Stomach (tissue), 9 donors: ENCODE data around the gene FAM43B. TPM values are rescaled to one million over a fixed set of nuclear protein-coding genes. Genes with fewer than 3 reads are reported as not detected.

Experiments used
- DNase-seq, 2 donors: peaks; one replicate each; pipeline versions ENCODE4 v3.0.0 to v3.0.0-alpha.2; 2013 to 2019
- H3K27ac ChIP-seq, 5 donors: fragments of 200-600 bp in 4 of 5; sonication (generic) in 4 of 5; one replicate each; pipeline ENCODE4 v1.5.1; 2013 to 2019; ENCODE audit warnings: mild to moderate bottlenecking in 1 of 5, moderate library complexity in 1 of 5
- H3K27me3 ChIP-seq, 3 donors: fragments of 200-600 bp; sonication (generic); one replicate each; pipeline ENCODE4 v1.5.1; 2017 to 2019; ENCODE audit warnings: mixed run types in 1 of 3
- H3K36me3 ChIP-seq, 4 donors: fragments of 200-600 bp; sonication (generic); 1 replicate in 3 of 4; 2 replicates in 1 of 4; pipeline ENCODE4 v1.5.1; 2016 to 2019
- H3K4me1 ChIP-seq, 4 donors: fragments of 200-600 bp; sonication (generic); one replicate each; pipeline ENCODE4 v1.5.1; 2016 to 2019
- H3K4me3 ChIP-seq, 4 donors: fragments of 200-600 bp; sonication (generic) in 3 of 4; one replicate each; pipeline ENCODE4 v1.5.1; 2016 to 2019; ENCODE audit warnings: mild to moderate bottlenecking in 1 of 4
- H3K9me3 ChIP-seq, 4 donors: fragments of 200-600 bp; sonication (generic); one replicate each; pipeline ENCODE4 v1.5.1; 2016 to 2019
- CTCF ChIP-seq, 7 experiments: fragments of 450-650 bp in 4 of 7; fragments of 200-600 bp in 3 of 7; sonication (generic) in 3 of 7; IDR thresholded peaks; one replicate each; pipeline ENCODE4 v1.5.1; 2016 to 2019; ENCODE audit warnings: antibody characterized with exemption in 7 of 7, control low read depth in 2 of 7, mild to moderate bottlenecking in 1 of 7
- EP300 ChIP-seq: sonication (generic); formaldehyde crosslinking; IDR thresholded peaks from one replicate; pipeline ENCODE4 v1.6.1; 2017; ENCODE audit warnings: antibody characterized with exemption
- POLR2A ChIP-seq, 4 donors: fragments of 450-650 bp; IDR thresholded peaks; one replicate each; pipeline ENCODE4 v1.6.1; 2016; ENCODE audit warnings: antibody characterized with exemption in 4 of 4, control low read depth in 2 of 4, mild to moderate bottlenecking in 1 of 4, moderate library complexity in 1 of 4
- POLR2AphosphoS5 ChIP-seq, 3 donors: sonication (generic); formaldehyde crosslinking; IDR thresholded peaks; one replicate each; pipeline ENCODE4 v1.6.1; 2016; ENCODE audit warnings: antibody characterized with exemption in 3 of 3
- WGBS, 5 donors: extraction: QIAGEN DNeasy Blood & Tissue Kit in 3 of 5; methylation state at CpG; one replicate each; pipeline versions ENCODE4 v1.1.5 to v1.1.7; 2013 to 2018; 5-methylcytosine and 5-hydroxymethylcytosine counted together
- intact Hi-C: fragments of 100-400 bp; cut with DNase I; formaldehyde crosslinking; loops from one replicate; pipeline ENCODE4 v1.15.1; 2023; ENCODE audit warnings: low total_unique reads
- polyA plus RNA-seq, 3 donors: library from polyadenylated mRNA; stranded (reverse); fragments of 200-250 nt; gene quantifications; one replicate each; pipeline ENCODE4 v1.2.3, GENCODE V29; 2013
- total RNA-seq, 5 donors: library from RNA; depleted of rRNA; stranded (reverse); fragments of >200 nt; gene quantifications; one replicate each; pipeline versions ENCODE4 v1.1.0 to v1.2.3, GENCODE V29; 2014 to 2016
- donor health status: healthy with polysubstance abuse.
- donor health status: Bipolar disorder and iron deficiency.
- donor health status: healthy.

FAM43B gene
- total and polyA plus RNA-seq, 8 donors = 0.05 to 0.25 TPM; not detected in 6

DNA sequence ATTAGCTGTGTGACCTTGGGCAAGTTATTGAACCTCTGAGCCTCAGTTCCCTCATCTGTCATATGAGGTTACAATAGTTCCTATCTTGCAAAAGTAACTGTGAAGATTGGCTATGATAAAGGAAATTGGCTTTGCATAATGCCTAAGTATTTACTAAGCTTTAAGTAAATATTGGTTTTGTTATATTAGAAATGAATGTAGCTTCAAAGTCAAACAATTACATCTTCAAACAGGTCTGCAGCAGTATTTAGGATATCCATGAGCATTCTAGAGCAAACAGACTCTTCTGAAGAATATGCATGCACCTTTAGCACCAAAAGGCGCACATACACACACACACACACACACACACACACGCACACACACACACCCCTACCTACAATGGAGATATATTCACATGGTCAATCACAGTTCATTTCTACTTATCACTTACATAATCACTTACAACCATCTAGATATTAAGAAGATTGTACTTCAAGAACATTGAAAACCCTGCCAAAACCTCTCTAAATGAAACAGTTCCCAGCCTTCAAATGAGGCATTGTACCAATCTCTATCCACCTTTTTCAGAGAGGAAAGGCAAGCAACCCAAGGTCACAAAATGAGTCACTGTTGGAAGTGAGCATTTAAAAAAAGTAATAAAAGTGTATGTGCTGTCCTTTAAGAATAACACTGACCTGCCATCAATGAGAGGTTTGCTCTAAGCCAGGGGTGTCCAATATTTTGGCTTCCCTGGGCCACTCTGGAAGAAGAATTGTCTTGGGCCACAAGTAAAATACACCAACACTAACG lies 13.4 kb upstream of the FAM43B start:
- intact Hi-C loops = no loop called here
- H3K27me3 ChIP-seq = peaks cover 0 to 67% (median 20%) of the 10 kb centered on the region in 3 donors
- H3K4me1 ChIP-seq = peaks cover 0 to 11% (median 2%) of the 10 kb centered on the region in 4 donors
- no peak for DNase-seq
- no peaks in the 10 kb centered on the region for H3K9me3 ChIP-seq
- WGBS, 5 donors = 43 to 64% (median 61%) methylated on average over 3 of the region's 3 CpGs
- H3K4me3 ChIP-seq = no peak overlapping the region
- H3K36me3 ChIP-seq = no peaks in the 10 kb centered on the region
- H3K27ac ChIP-seq = no peak overlapping the region
- TF ChIP-seq CTCF (IDR thresholded peaks at IDR 0.05) (no peak), POLR2A (IDR thresholded peaks at IDR 0.05) (no peak), POLR2AphosphoS5 (IDR thresholded peaks at IDR 0.05) (no peak)

DNA sequence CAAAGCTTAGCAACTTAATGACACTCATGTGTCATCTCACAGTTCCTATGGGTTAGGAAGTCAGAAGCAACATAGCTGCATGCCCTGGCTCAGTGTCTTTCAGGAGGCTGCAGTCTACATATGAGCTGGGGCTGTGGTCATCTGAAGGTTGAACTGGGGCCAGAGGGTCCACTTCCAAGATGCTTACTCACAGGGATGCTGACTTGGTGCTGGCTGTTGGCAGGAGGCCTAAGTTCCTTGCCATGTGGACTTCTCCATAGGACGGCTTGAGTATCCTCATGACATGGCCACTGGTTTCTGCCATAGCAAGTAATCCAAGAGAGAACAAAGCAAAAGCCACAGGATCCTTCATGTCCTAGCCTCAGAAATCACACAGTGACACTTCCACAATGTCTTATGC lies 12.1 kb upstream of the FAM43B start:
- Histone ChIP-seq H3K27ac (no peak overlapping the region), H3K4me1 (peaks cover 0 to 11% (median 2%) of the 10 kb centered on the region in 4 donors), H3K4me3 (no peak overlapping the region), H3K27me3 (peaks cover 0 to 59% (median 26%) of the 10 kb centered on the region in 3 donors), H3K36me3 (no peaks in the 10 kb centered on the region), H3K9me3 (no peaks in the 10 kb centered on the region)
- no peak for DNase-seq
- TF ChIP-seq EP300 = no peak
- no peak for TF ChIP-seq CTCF (IDR thresholded peaks at IDR 0.05)
- TF ChIP-seq POLR2AphosphoS5 (IDR thresholded peaks at IDR 0.05) = no peak
- no peak for TF ChIP-seq POLR2A (IDR thresholded peaks at IDR 0.05)
- 80 to 95% (median 92%) methylated on average over 1 of the region's 1 CpG; no CpG with 5 or more reads in 1 of the 5 donors for WGBS, 5 donors
- intact Hi-C loops = no loop called here

GRCh38 chr1:20546637-20547036 lies 5.7 kb upstream of the FAM43B start:
- no peak for TF ChIP-seq EP300
- no peak for TF ChIP-seq CTCF (IDR thresholded peaks at IDR 0.05)
- TF ChIP-seq POLR2A (IDR thresholded peaks at IDR 0.05) = no peak
- no peak for TF ChIP-seq POLR2AphosphoS5 (IDR thresholded peaks at IDR 0.05)
- Histone ChIP-seq H3K4me1 (peaks cover 0 to under 1% (median 0%) of the 10 kb centered on the region in 4 donors), H3K27ac (no peak overlapping the region), H3K27me3 (peaks cover 0 to 80% (median 27%) of the 10 kb centered on the region in 3 donors), H3K4me3 (no peak overlapping the region), H3K9me3 (no peaks in the 10 kb centered on the region), H3K36me3 (no peaks in the 10 kb centered on the region)
- 76 to 84% (median 78%) methylated on average over 3 of the region's 3 CpGs for WGBS, 5 donors
- intact Hi-C loops = no loop called here
- DNase-seq = no peak

DNA sequence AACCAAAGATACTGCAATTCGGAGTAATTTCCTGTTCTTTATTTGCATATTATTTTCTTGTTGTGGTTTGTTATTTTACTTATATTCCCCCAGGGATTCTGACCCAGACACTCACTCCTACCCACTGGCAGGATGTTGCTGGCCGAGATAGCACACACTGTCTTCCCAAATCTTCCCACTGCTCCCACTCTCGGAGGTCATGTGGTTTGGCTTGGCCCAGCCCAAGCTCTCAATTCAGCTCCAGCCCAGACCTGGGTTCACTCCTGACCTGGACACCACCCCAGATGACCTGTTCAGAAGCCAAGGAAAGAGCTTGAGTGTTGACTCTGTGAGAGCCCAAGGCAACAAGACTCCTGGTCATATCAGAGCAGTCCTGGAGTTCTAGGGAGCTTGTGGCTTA lies 1.2 kb upstream of the FAM43B start:
- TF ChIP-seq POLR2AphosphoS5 (IDR thresholded peaks at IDR 0.05) = no peak
- TF ChIP-seq POLR2A (IDR thresholded peaks at IDR 0.05) = no peak
- TF ChIP-seq CTCF (IDR thresholded peaks at IDR 0.05) = no peak
- TF ChIP-seq EP300 = no peak
- DNase-seq = no peak
- H3K9me3 ChIP-seq = no peaks in the 10 kb centered on the region
- H3K4me3 ChIP-seq = no peak overlapping the region
- H3K4me1 ChIP-seq = peaks cover 14 to 37% (median 21%) of the 10 kb centered on the region in 4 donors
- H3K27ac ChIP-seq = peak overlapping the region in 1 of 5 donors; percentile 13
- H3K36me3 ChIP-seq = no peaks in the 10 kb centered on the region
- peaks cover 13 to 94% (median 47%) of the 10 kb centered on the region in 3 donors for H3K27me3 ChIP-seq
- 38 to 75% (median 62%) methylated on average over 3 of the region's 3 CpGs for WGBS, 5 donors
- intact Hi-C loops = no loop called here
